HEK293T (cell line): ENCODE results near the gene TMEM35B.

Source experiments
- BHLHE40 ChIP-seq: fragments of 450-650 bp; IDR thresholded peaks from 2 replicates; pipeline ENCODE4 v1.6.1; 2016; ENCODE audit warnings: mild to moderate bottlenecking, moderate library complexity, borderline replicate concordance
- ELF4 ChIP-seq: fragments of 450-650 bp; IDR thresholded peaks from 2 replicates; pipeline ENCODE4 v1.6.1; 2017; ENCODE audit warnings: antibody characterized with exemption
- FOXM1 ChIP-seq: fragments of 450-650 bp; IDR thresholded peaks from 2 replicates; pipeline ENCODE4 v1.6.1; 2017; ENCODE audit warnings: mild to moderate bottlenecking, borderline replicate concordance
- NFRKB ChIP-seq: fragments of 450-650 bp; IDR thresholded peaks from 2 replicates; pipeline ENCODE4 v1.6.1; 2016; ENCODE audit warnings: mild to moderate bottlenecking, moderate library complexity
- SP1 ChIP-seq: fragments of 450-650 bp; IDR thresholded peaks from 2 replicates; pipeline ENCODE4 v1.6.1; 2017
- SUZ12 ChIP-seq: fragments of 450-650 bp; IDR thresholded peaks from 2 replicates; pipeline ENCODE4 v1.6.1; 2016; ENCODE audit warnings: mild to moderate bottlenecking
- ZNF384 ChIP-seq: fragments of 450-650 bp; IDR thresholded peaks from 2 replicates; pipeline ENCODE4 v1.6.1; 2016

DNA sequence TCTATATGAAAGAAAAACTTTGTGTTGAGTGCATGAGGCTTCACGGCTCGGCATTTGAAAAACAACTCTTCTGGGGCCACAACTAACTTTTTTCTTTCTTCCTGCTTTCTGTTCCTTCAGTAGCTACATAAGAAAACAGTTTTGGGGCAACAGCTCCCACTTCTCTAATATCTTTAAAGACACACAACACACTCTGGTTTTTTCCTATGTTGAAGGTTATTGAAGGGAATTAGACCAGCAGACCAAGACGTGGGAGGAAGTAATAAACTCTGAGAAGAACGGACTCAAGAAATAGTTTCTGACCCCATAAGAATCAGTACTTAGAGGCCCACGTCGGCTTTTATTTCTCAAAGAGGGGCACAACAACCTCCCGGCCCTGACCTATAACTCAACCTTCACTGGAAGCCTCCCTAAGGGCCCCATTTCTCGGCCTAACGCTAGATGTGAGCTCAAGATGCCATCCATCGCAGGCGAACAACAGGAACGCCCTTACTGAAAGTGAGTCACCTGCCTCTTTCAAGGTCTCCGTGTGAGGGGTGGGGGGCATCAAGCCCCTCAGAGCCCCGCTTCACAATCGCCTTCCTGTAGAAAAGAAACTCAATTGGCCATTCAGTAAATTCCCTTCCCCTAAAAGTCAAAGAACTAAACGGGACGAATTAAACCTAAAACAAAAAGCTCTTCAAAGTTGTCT, 45.8 kb upstream of the TMEM35B start:
- no peak for TF ChIP-seq SP1
- no peak for TF ChIP-seq ELF4
- TF ChIP-seq BHLHE40: no peak
- no peak for TF ChIP-seq SUZ12
- TF ChIP-seq NFRKB: no peak
- TF ChIP-seq FOXM1: no peak
- TF ChIP-seq ZNF384: no peak
